ENCODE results near the gene WNT2B. TPM values are rescaled to one million over a fixed set of nuclear protein-coding genes. Genes with fewer than 3 reads are reported as not detected.

WNT2B gene
- total and polyA plus RNA-seq, 2 of the 8 experiments (the other 6 are each of a cell fraction or from before 2014, with no cell fraction given) = 0.33 to 2.0 TPM

DNA sequence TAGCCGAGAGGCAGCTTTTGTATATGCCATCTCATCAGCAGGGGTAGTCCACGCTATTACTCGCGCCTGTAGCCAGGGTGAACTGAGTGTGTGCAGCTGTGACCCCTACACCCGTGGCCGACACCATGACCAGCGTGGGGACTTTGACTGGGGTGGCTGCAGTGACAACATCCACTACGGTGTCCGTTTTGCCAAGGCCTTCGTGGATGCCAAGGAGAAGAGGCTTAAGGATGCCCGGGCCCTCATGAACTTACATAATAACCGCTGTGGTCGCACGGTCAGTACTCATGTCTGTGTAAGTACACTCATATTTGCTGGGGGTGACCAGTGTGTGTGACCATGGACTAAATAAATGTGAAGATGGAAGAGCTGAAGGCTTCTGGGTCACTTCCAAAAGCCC is 7.4 kb downstream of the WNT2B start:
- Histone ChIP-seq H3K14ac (ENCODE audit: insufficient read length) (no peak overlapping the region), H3K79me1 (ENCODE audit: low read depth, low read length) (no peaks in the 10 kb centered on the region), H3K23ac (ENCODE audit: insufficient read length) (no peak overlapping the region), H3K27me3 (replicated peaks in 1 of 4; ENCODE audit: control insufficient read depth in 3 of 4, extremely low read depth in 1 of 4, insufficient read depth in 3 of 4, low read length in 3 of 4) (peaks cover 2 to 19% (median 9%) of the 10 kb centered on the region in 4 experiments), H3K56ac (replicated peaks; ENCODE audit: insufficient read length, low read depth, low read length) (no peak overlapping the region), H3K79me2 (ENCODE audit: control insufficient read depth in 1 of 2, insufficient read depth in 2 of 2, low read length in 2 of 2) (no peaks in the 10 kb centered on the region), H4K91ac (replicated peaks; ENCODE audit: insufficient read length, low read length) (no peak overlapping the region), H3K4me1 (replicated peaks in 1 of 4; ENCODE audit: control insufficient read depth in 3 of 4, insufficient read depth in 4 of 4, low read length in 3 of 4) (peaks cover 0 to 3% (median 0%) of the 10 kb centered on the region in 4 experiments; a peak in 1 of 7 replicates), H3K9me3 (ENCODE audit: insufficient read depth in 2 of 2, low read depth in 1 of 2, low read length in 1 of 2) (no peaks in the 10 kb centered on the region), H4K8ac (ENCODE audit: extremely low read depth, insufficient read depth, low read length) (no peak overlapping the region), H4K5ac (ENCODE audit: insufficient read length, low read depth, low read length) (no peak overlapping the region), H3K18ac (ENCODE audit: extremely low read depth, low read length) (no peak overlapping the region), H4K20me1 (replicated peaks in 1 of 2; ENCODE audit: control insufficient read depth in 1 of 2, insufficient read depth in 2 of 2, low read length in 2 of 2) (no peaks in the 10 kb centered on the region), H2BK12ac (ENCODE audit: low read depth, low read length) (no peak overlapping the region), H3K4me3 (ENCODE audit: extremely low read depth in 1 of 4, insufficient read depth in 2 of 4, low read depth in 3 of 4, low read length in 4 of 4) (no peak overlapping the region), H2AK5ac (ENCODE audit: low read depth, low read length) (no peak overlapping the region), H2BK15ac (ENCODE audit: low read length) (no peak overlapping the region), H3K4ac (replicated peaks; ENCODE audit: insufficient read length, low read depth, low read length) (no peak overlapping the region), H2BK20ac (ENCODE audit: low read length) (no peak overlapping the region), H3K4me2 (ENCODE audit: insufficient read depth in 1 of 2, low read depth in 2 of 2, low read length in 2 of 2) (no peak overlapping the region), H3K23me2 (ENCODE audit: low read depth, low read length) (no peaks in the 10 kb centered on the region), H3K36me3 (ENCODE audit: control insufficient read depth in 2 of 4, insufficient read depth in 4 of 4, low read length in 3 of 4) (no peaks in the 10 kb centered on the region), H3K9ac (replicated peaks in 1 of 4; ENCODE audit: extremely low read depth in 1 of 4, low read depth in 3 of 4, low read length in 3 of 4) (no peak overlapping the region), H2AFZ (ENCODE audit: low read length) (no peak overlapping the region), H2BK5ac (ENCODE audit: low read depth, low read length) (no peak overlapping the region), H3K27ac (ENCODE audit: low read depth, low read length) (no peak overlapping the region), H2BK120ac (replicated peaks; ENCODE audit: low read depth, low read length) (no peak overlapping the region)
- ChIA-PET POLR2A (ENCODE audit: partially characterized antibody) (interaction anchor here (0.9 to 1.3 kb wide), 2 partner anchors 8 to 12 kb away, joined by 3 read pairs; no protein-coding TSS in a partner anchor), CTCF (ENCODE audit: partially characterized antibody) (no interaction called here)
- 93% methylated on average over 14 of the region's 14 CpGs; no CpG with 5 or more reads in 1 of the 2 experiments for WGBS, 2 experiments (ENCODE audit: extremely low coverage in 1 of 2, insufficient coverage in 1 of 2, insufficient read length in 1 of 2, insufficient replicate concordance in 2 of 2, low coverage in 1 of 2, low lambda C conversion rate in 2 of 2, missing lambda C conversion rate in 1 of 2)
- no peak for DNase-seq (ENCODE audit: low read depth in 1 of 2, low spot score in 2 of 2)
- FAIRE-seq = no peak
- TF ChIP-seq MAFK (IDR thresholded peaks at IDR 0.05; ENCODE audit: low read depth, low read length) = no peak
- no peak for TF ChIP-seq CTCF (IDR thresholded peaks at IDR 0.05; ENCODE audit: control extremely low read depth in 1 of 3, insufficient read depth in 1 of 3, low read depth in 1 of 3, low read length in 3 of 3)
- no peak for TF ChIP-seq ATF2 (IDR thresholded peaks at IDR 0.05; ENCODE audit: low read length)
- no peak for TF ChIP-seq POLR2A (IDR thresholded peaks at IDR 0.05; ENCODE audit: control extremely low read depth in 1 of 2, low read depth in 2 of 2, low read length in 2 of 2)
- no peak for TF ChIP-seq GTF2F1 (IDR thresholded peaks at IDR 0.05; ENCODE audit: borderline replicate concordance, low read depth, low read length)
- TF ChIP-seq RXRA (IDR thresholded peaks at IDR 0.05; ENCODE audit: insufficient read depth, low read depth, low read length) = no peak
- TF ChIP-seq SIN3A (conservative IDR thresholded peaks at IDR 0.05 in 1 of 2, IDR thresholded peaks at IDR 0.05 in 1 of 2; ENCODE audit: low read depth in 1 of 2, low read length in 2 of 2) = no peak
- TF ChIP-seq POLR2AphosphoS5 (IDR thresholded peaks at IDR 0.05; ENCODE audit: low read depth, low read length) = no peak
- TF ChIP-seq, protein P1, sequence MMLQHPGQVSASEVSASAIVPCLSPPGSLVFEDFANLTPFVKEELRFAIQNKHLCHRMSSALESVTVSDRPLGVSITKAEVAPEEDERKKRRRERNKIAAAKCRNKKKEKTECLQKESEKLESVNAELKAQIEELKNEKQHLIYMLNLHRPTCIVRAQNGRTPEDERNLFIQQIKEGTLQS (IDR thresholded peaks at IDR 0.05; ENCODE audit: insufficient read depth, low read depth, low read length) = no peak
